Neuronal stem cell (in vitro differentiated cells): Measurements from ENCODE around the gene KIF1A.

Experiments
- DNase-seq: peaks from one replicate; pipeline ENCODE4 v3.0.0-alpha.2; 2013; ENCODE audit warnings: low spot score
- H2AFZ ChIP-seq: one replicate; pipeline ENCODE4 v1.6.1; 2013; ENCODE audit warnings: mild to moderate bottlenecking, low read length, inconsistent platforms
- H2AK5ac ChIP-seq: 2 replicates; pipeline ENCODE4 v1.6.1; 2013; ENCODE audit warnings: low read depth, mild to moderate bottlenecking, inconsistent platforms, low read length, moderate library complexity, mixed read lengths
- H2BK120ac ChIP-seq: 2 replicates; pipeline ENCODE4 v1.6.1; 2013; ENCODE audit warnings: low read depth, mild to moderate bottlenecking, inconsistent platforms, low read length, moderate library complexity, mixed read lengths
- H2BK12ac ChIP-seq: one replicate; pipeline ENCODE4 v1.6.1; 2013; ENCODE audit warnings: low read length, inconsistent platforms
- H2BK15ac ChIP-seq: 2 replicates; pipeline ENCODE4 v1.6.1; 2013; ENCODE audit warnings: mild to moderate bottlenecking, low read length, inconsistent platforms, mixed read lengths
- H2BK5ac ChIP-seq: one replicate; pipeline ENCODE4 v1.6.1; 2013; ENCODE audit warnings: inconsistent platforms, mild to moderate bottlenecking, low read length, moderate library complexity
- H3K14ac ChIP-seq: one replicate; pipeline ENCODE4 v1.6.1; 2013; ENCODE audit warnings: low read length, inconsistent platforms
- H3K18ac ChIP-seq: 2 replicates; pipeline ENCODE4 v1.6.1; 2013; ENCODE audit warnings: low read length, inconsistent platforms
- H3K23ac ChIP-seq: 2 replicates; pipeline ENCODE4 v1.6.1; 2013; ENCODE audit warnings: low read depth, mild to moderate bottlenecking, mixed read lengths, low read length, inconsistent platforms; ENCODE audit not compliant: poor library complexity
- H3K27ac ChIP-seq: replicated peaks from 3 replicates; pipeline ENCODE4 v1.5.1; 2013; ENCODE audit warnings: low read length, inconsistent platforms
- H3K27me3 ChIP-seq, 3 experiments: 2 replicates each; pipeline ENCODE4 v1.6.1; 2013; ENCODE audit warnings: low read length in 3 of 3, mild to moderate bottlenecking in 2 of 3, inconsistent platforms in 1 of 3, low read depth in 1 of 3, mixed read lengths in 1 of 3, moderate library complexity in 1 of 3; ENCODE audit not compliant: control insufficient read depth in 3 of 3, insufficient read depth in 3 of 3
- H3K36me3 ChIP-seq, 2 donors: replicated peaks in 1 of 2; 2 replicates each; pipeline ENCODE4 v1.6.1; 2013; ENCODE audit warnings: low read length in 2 of 2; ENCODE audit not compliant: control insufficient read depth in 2 of 2, insufficient read depth in 2 of 2
- H3K4ac ChIP-seq: 2 replicates; pipeline ENCODE4 v1.6.1; 2013; ENCODE audit warnings: inconsistent platforms, mild to moderate bottlenecking, low read length, moderate library complexity
- H3K4me1 ChIP-seq, 2 donors: 1 replicate in 1 of 2; 2 replicates in 1 of 2; pipeline ENCODE4 v1.6.1; 2013; ENCODE audit warnings: low read length in 2 of 2, low read depth in 1 of 2; ENCODE audit not compliant: control insufficient read depth in 2 of 2, insufficient read depth in 1 of 2
- H3K4me2 ChIP-seq: one replicate; pipeline ENCODE4 v1.6.1; 2013; ENCODE audit warnings: mild to moderate bottlenecking, low read length, inconsistent platforms; ENCODE audit not compliant: insufficient read depth, poor library complexity, severe bottlenecking
- H3K4me3 ChIP-seq, 2 donors: 2 replicates each; pipeline ENCODE4 v1.5.1; 2013; ENCODE audit warnings: low read length in 2 of 2, mild to moderate bottlenecking in 2 of 2, inconsistent platforms in 1 of 2, moderate library complexity in 1 of 2
- H3K79me1 ChIP-seq: one replicate; pipeline ENCODE4 v1.6.1; 2013; ENCODE audit warnings: low read depth, mild to moderate bottlenecking, inconsistent platforms, low read length, moderate library complexity
- H3K9ac ChIP-seq: one replicate; pipeline ENCODE4 v1.6.1; 2013; ENCODE audit warnings: mild to moderate bottlenecking, low read depth, low read length, inconsistent platforms; ENCODE audit not compliant: poor library complexity
- H3K9me3 ChIP-seq, 2 donors: replicated peaks in 1 of 2; 2 replicates each; pipeline versions ENCODE3 to v1.6.1; 2013; ENCODE audit warnings: low read length in 2 of 2, mild to moderate bottlenecking in 2 of 2, inconsistent platforms in 1 of 2, low read depth in 1 of 2, mixed read lengths in 1 of 2, moderate library complexity in 1 of 2; ENCODE audit not compliant: control insufficient read depth in 2 of 2, insufficient read depth in 1 of 2
- H4K8ac ChIP-seq: one replicate; pipeline ENCODE4 v1.6.1; 2013; ENCODE audit warnings: low read depth, mild to moderate bottlenecking, inconsistent platforms, low read length, moderate library complexity
- H4K91ac ChIP-seq: one replicate; pipeline ENCODE4 v1.6.1; 2013; ENCODE audit warnings: low read length, low read depth, mild to moderate bottlenecking, inconsistent platforms; ENCODE audit not compliant: poor library complexity
- WGBS, 2 donors: extraction: QIAGEN DNeasy Blood & Tissue Kit; methylation state at CpG; one replicate each; pipeline ENCODE4 v1.1.7; 2013; ENCODE audit warnings: missing lambda C conversion rate in 2 of 2, mixed read lengths in 1 of 2; ENCODE audit not compliant: insufficient read length in 2 of 2, insufficient replicate concordance in 1 of 2; ENCODE audit errors: extremely low coverage in 2 of 2; 5-methylcytosine and 5-hydroxymethylcytosine counted together

Gene KIF1A

GRCh38 chr2:240717681-240718581, 102.1 kb downstream of the KIF1A start:
- H3K27me3 ChIP-seq, result no peaks in the 10 kb centered on the region

GRCh38 chr2:240717181-240717641, 102.8 kb downstream of the KIF1A start:
- WGBS, 2 donors, result no CpG with 5 or more reads among the region's 18 CpGs
- no peak for DNase-seq

More at GRCh38 chr2:240717681-240718581, 102.1 kb downstream of the KIF1A start:
- no peak overlapping the region for H4K91ac ChIP-seq
- H3K27ac ChIP-seq, result no peak overlapping the region
- H3K9me3 ChIP-seq, result no peaks in the 10 kb centered on the region
- no peak overlapping the region for H2BK5ac ChIP-seq
- H3K14ac ChIP-seq, result no peak overlapping the region
- no peak overlapping the region for H3K18ac ChIP-seq
- H2BK12ac ChIP-seq, result no peak overlapping the region
- peaks cover 5% of the 10 kb centered on the region for H3K79me1 ChIP-seq
- H3K4ac ChIP-seq, result no peak overlapping the region
- peak overlapping the region; percentile 44 for H3K9ac ChIP-seq
- H2BK15ac ChIP-seq, result no peak overlapping the region
- no peak overlapping the region for H2BK120ac ChIP-seq
- no peak overlapping the region for H3K4me2 ChIP-seq
- no peak for DNase-seq
- H3K4me1 ChIP-seq, result no peaks in the 10 kb centered on the region
- no peak overlapping the region for H2AFZ ChIP-seq
- H3K36me3 ChIP-seq, result peaks cover 26 to 38% of the 10 kb centered on the region in 2 donors
- no peak overlapping the region for H3K4me3 ChIP-seq
- no CpG with 5 or more reads among the region's 31 CpGs for WGBS, 2 donors
- no peak overlapping the region for H2AK5ac ChIP-seq
- peak overlapping the region; percentile 17 for H4K8ac ChIP-seq
- H3K23ac ChIP-seq, result peak overlapping the region; percentile 43

GRCh38 chr2:240716130-240716798, 103.8 kb downstream of the KIF1A start:
- no peak overlapping the region for H2AFZ ChIP-seq
- no peak overlapping the region for H3K23ac ChIP-seq
- WGBS, 2 donors, result no CpG with 5 or more reads among the region's 23 CpGs
- no peak overlapping the region for H3K14ac ChIP-seq
- no peak overlapping the region for H3K4me3 ChIP-seq
- H3K27me3 ChIP-seq, result peaks cover 0 to 2% (median 0%) of the 10 kb centered on the region in 3 experiments
- peak overlapping the region; percentile 24 for H2BK5ac ChIP-seq
- H3K9me3 ChIP-seq, result no peaks in the 10 kb centered on the region
- H3K79me1 ChIP-seq, result peaks cover 5% of the 10 kb centered on the region
- no peak overlapping the region for H2BK15ac ChIP-seq
- no peak overlapping the region for H2AK5ac ChIP-seq
- no peak overlapping the region for H2BK12ac ChIP-seq
- H4K8ac ChIP-seq, result peak overlapping the region; percentile 43
- H4K91ac ChIP-seq, result no peak overlapping the region
- DNase-seq, result no peak
- H3K27ac ChIP-seq, result no peak overlapping the region
- H3K4me1 ChIP-seq, result no peaks in the 10 kb centered on the region
- H2BK120ac ChIP-seq, result no peak overlapping the region
- peak overlapping the region; percentile 48 for H3K18ac ChIP-seq
- peak overlapping the region; percentile 11 for H3K4me2 ChIP-seq
- peaks cover 19 to 25% of the 10 kb centered on the region in 2 donors for H3K36me3 ChIP-seq
- H3K4ac ChIP-seq, result no peak overlapping the region
- H3K9ac ChIP-seq, result peak overlapping the region; percentile 70

More at GRCh38 chr2:240717181-240717641, 102.8 kb downstream of the KIF1A start:
- Histone ChIP-seq H3K4me2 (no peak overlapping the region), H2BK12ac (no peak overlapping the region), H3K14ac (no peak overlapping the region), H3K4me3 (no peak overlapping the region), H2BK15ac (no peak overlapping the region), H3K4me1 (no peaks in the 10 kb centered on the region), H2BK120ac (no peak overlapping the region), H3K9me3 (no peaks in the 10 kb centered on the region), H4K91ac (no peak overlapping the region), H2AK5ac (no peak overlapping the region), H3K23ac (no peak overlapping the region), H3K9ac (no peak overlapping the region), H4K8ac (no peak overlapping the region), H3K79me1 (peaks cover 5% of the 10 kb centered on the region), H2BK5ac (no peak overlapping the region), H3K27ac (no peak overlapping the region), H3K27me3 (no peaks in the 10 kb centered on the region), H3K4ac (no peak overlapping the region), H3K36me3 (peaks cover 24 to 33% of the 10 kb centered on the region in 2 donors), H3K18ac (no peak overlapping the region), H2AFZ (no peak overlapping the region)
